ENCODE data around the gene SORD. TPM values are rescaled to one million over a fixed set of nuclear protein-coding genes. Genes with fewer than 3 reads are reported as not detected.

The SORD gene
- total and polyA plus RNA-seq, 9 of the 15 experiments (the other 6 are each of a cell fraction or from before 2014, with no cell fraction given): 5.9 to 79.2 (median 29.6) TPM

- TF ChIP-seq REST (IDR thresholded peaks at IDR 0.05; ENCODE audit: borderline replicate concordance) (no peak), REST (CRISPR knock-in tag; IDR thresholded peaks at IDR 0.05; ENCODE audit: low read depth) (no peak), MCM5 (IDR thresholded peaks at IDR 0.05; ENCODE audit: low read depth) (no peak), TCF15 (CRISPR knock-in tag; IDR thresholded peaks at IDR 0.05) (no peak), ZNF449 (CRISPR knock-in tag; IDR thresholded peaks at IDR 0.05) (no peak), ZNF445 (CRISPR knock-in tag; IDR thresholded peaks at IDR 0.05; ENCODE audit: low read depth) (no peak)
Observed at GRCh38 chr15:45087513-45087912, 64.5 kb downstream of the SORD start (continued).

Measured in K562 (cell line).